GM18951 (cell line): ENCODE results near the gene MGLL.

Experiments
- POLR2A ChIP-seq: IDR thresholded peaks from 4 replicates; pipeline ENCODE4 v1.6.1; 2011; ENCODE audit warnings: mild to moderate bottlenecking; ENCODE audit not compliant: insufficient read length, insufficient read depth; ENCODE audit errors: extremely low read depth
- in situ Hi-C: fragments of 300-500 bp; cut with MboI; formaldehyde crosslinking; loops from one replicate; pipeline ENCODE4 v1.12.0; 2022; ENCODE audit warnings: low sequenced_read_pairs, mixed read lengths, inconsistent platforms; ENCODE audit not compliant: unreplicated experiment

MGLL gene

DNA sequence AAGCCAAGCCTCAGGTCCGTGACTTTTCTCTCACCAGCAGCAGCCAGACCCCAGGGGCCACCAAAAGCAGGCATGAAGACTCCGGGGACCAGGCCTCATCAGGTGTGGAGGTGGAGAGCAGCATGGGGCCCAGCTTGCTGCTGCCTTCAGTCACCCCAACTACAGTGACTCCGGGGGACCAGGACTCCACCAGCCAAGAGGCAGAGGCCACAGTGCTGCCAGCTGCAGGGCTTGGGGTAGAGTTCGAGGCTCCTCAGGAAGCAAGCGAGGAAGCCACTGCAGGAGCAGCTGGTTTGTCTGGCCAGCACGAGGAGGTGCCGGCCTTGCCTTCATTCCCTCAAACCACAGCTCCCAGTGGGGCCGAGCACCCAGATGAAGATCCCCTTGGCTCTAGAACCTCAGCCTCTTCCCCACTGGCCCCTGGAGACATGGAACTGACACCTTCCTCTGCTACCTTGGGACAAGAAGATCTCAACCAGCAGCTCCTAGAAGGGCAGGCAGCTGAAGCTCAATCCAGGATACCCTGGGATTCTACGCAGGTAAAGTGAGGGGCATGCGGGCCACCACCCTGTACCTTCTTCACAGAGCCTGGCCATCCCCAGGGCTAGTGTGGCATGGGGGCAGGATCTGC lies 161.6 kb downstream of the MGLL start:
- in situ Hi-C loops = no loop called here
- TF ChIP-seq POLR2A = no peak

DNA sequence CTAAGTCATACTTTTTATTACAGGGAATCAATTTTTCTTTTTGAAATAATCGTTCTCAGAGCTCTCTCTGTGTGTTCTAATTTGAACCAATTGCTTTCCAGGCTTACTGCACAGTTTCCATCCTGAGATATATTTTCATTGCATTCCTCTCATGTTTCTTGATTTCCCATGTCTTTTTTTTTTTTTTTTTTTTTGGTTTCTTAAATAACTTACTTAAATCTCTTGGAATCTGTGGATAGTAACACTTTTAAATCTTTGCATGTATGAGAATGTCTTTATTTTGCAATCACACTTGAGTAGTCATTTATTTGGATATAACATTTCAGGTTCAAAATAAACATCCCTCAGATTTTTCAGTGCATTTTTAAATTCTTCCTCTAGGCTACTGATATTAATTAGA lies 164.1 kb downstream of the MGLL start:
- no peak for TF ChIP-seq POLR2A
- in situ Hi-C loops = loop anchor here (10.0 kb wide), 1 partner anchor 307 kb away; no protein-coding TSS in a partner anchor

DNA sequence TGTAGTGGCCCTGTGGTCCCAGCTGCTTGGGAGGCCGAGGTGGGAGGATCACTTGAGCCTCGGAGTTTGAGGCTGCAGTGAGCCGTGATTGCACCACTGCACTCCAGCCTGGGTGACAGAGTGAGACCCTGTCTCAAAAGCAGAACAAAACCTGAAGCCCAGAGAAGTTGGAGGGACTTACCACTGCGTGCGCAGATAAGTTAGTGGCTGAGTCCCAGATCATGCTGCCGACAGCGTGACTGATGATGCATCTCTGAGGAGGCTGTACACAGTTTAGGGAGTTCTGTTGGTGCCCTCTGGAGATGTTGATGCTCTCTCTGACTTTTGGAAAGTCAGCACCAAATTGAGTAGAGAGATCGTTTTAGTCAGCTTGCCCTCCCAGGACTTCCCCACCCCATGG lies 165.4 kb downstream of the MGLL start:
- in situ Hi-C loops = loop anchor here (10.0 kb wide), 1 partner anchor 308 kb away; no protein-coding TSS in a partner anchor
- no peak for TF ChIP-seq POLR2A

DNA sequence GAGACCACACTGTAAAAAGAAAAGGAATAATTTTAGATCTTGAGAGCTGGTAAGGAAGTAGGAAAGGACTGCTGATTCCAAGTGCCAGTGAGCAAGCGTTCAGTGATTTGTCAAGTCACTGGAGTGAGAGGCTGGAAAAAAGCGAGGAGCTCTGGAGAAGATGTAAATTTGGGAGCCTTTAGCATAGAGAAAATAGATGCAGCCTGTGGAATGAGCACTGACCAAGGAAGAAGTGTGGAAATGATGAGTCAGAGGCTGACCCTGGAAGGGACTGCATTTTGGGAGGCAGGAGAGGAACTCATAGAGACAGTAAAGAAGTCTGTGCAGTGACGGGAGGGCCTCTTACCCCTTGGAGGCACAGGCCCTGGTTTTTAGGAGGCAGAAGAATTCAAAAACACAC lies 166.7 kb downstream of the MGLL start:
- in situ Hi-C loops = loop anchor here (10.0 kb wide), 1 partner anchor 309 kb away; no protein-coding TSS in a partner anchor
- TF ChIP-seq POLR2A = no peak

DNA sequence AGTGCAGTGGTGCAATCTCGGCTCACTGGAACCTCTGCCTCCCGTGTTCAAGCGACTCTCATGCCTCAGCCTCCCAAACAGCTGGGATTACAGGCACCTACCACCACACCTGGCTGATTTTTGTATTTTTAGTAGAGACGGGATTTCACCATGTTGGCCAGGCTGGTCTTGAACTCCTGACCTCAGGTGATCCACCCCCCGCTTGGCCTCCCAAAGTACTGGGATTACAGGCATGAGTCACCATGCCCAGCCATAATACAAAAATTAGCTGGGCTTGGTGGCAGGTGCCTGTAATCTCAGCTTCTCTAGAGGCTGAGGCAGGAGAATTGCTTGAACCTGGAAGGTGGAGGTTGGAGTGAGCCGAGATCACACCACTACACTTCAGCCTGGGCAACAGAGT lies 167.3 kb downstream of the MGLL start:
- in situ Hi-C loops = loop anchor here (10.0 kb wide), 1 partner anchor 310 kb away; no protein-coding TSS in a partner anchor

DNA sequence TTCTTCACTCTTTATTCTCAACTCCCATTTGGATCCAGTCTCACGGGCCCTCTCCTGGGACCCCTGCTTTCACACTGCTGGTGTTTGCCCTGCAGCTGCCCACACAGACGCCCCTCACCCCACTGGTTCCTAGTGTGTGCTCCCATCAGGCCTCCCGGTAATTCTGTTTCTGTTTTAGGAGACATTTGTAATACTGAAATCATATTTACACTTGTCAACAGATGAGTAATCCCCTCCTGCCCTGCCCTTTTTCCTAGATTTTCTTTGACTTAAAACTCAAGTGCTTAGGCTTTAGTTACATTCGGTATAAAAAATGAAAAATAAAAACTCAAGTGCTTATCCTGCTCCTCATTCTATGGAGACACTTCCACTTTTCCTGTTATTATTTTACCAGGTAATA lies 167.9 kb downstream of the MGLL start:
- no peak for TF ChIP-seq POLR2A
- in situ Hi-C loops = loop anchor here (10.0 kb wide), 1 partner anchor 310 kb away; no protein-coding TSS in a partner anchor

DNA sequence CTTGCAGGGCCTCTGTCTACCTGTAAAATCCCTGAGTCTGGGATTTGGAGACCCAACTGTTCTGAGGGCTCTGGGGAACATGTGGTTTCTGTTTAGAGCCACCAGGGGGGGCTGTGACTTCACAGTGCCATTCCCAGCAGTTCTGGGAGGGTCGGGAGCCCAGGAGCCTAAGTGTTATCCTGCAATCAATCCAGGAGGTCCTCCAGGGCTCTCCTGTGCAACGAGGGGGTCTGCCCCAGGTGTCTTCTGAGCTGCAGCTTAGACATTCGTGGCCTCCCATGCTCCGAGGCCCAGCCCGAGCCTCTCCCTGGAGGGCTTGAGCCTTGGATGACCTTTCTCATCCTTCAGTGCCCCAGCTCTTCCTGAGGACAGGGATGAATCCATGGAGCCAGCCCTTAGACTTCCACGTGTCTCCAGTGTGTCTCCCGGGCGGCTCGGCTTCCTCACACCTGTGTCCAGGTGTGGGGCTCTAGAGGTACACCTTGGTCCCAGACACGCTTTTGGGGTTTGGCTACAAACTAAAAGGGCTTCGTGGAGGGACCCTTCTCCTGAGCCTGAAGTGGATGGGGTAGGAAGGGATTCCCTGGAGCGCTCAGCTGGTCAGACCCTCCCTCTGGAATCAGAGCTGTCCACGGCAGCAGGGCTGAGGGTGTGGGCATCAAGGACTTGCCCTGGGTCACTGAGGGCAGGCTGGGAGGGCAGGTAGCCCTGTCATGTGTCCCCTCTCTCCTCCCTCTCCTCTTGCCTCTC lies 169.9 kb downstream of the MGLL start:
- in situ Hi-C loops = loop anchor here (10.0 kb wide), 1 partner anchor 312 kb away; no protein-coding TSS in a partner anchor
- no peak for TF ChIP-seq POLR2A

DNA sequence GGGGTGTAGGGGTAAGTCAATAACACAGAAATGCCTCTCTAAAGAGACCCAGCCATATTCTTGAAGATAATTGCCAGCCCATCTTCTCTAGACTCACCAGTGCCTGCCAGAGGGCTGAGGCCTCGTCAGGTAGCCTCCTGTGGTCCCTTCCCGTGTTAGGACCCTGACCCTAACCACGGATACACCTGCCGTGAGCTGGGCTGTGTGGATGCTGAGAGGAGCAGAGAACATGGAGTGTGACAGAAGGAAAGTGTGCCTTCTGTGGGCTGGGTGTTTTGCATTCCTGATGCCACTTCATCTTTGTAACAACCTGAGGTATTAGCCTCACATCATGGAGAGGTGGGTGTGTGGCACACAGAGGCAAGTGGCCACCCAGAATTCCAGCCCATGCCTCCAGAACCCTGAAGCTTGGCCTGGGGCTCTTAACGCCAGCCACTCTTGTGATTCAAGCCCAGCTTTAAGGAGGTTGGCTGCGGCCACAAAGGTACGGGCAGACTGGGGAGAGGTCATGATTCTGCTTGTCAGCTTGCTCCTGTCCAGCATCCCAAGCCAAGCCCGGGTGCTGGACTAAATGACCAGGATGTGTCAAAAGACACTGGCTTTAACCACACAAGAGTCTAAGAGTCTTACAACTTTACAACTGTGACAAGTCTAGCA lies 170.7 kb downstream of the MGLL start:
- TF ChIP-seq POLR2A = no peak

DNA sequence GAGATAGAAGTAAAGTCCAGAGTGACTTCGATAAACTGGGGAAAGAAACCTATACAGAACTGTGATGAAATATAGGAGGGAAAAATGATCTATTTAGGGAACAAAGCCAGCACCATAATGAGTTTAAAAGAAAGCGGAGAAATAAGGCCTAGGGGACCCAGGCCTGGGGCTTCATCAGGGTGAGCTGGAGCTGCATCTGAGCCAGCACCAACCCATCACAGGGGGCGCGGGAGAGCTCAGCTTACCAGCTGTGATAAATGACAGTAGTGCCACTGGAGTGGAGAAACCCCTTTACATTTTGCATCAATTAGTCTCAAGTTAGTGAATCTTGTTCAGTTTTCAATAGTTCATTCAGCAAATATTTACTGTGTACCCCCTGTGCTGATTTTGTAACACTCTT lies 172.1 kb downstream of the MGLL start:
- no peak for TF ChIP-seq POLR2A
- in situ Hi-C loops = loop anchor here (10.0 kb wide), 1 partner anchor 315 kb away; no protein-coding TSS in a partner anchor

More for the DNA sequence above, 170.7 kb downstream of the MGLL start:
- in situ Hi-C loops = loop anchor here (10.0 kb wide), 1 partner anchor 313 kb away; no protein-coding TSS in a partner anchor

DNA sequence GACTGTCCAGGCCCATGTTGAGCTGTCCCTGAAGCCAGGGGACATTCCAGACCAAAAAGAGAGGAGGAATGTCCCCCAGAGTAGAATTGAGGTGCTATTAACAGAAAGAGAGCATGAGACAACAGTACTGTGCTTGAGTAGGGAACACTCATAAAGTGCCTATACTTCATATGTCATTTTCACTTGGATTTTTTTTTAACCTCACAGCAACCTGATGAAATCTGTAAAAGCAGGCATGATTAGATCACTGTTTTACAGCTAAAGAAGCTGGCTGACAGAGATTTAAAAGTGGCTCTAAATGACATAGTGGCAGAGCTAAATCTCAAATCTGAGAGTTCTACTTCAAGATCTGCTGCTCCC lies 174.5 kb downstream of the MGLL start:
- TF ChIP-seq POLR2A = no peak
- in situ Hi-C loops = no loop called here

DNA sequence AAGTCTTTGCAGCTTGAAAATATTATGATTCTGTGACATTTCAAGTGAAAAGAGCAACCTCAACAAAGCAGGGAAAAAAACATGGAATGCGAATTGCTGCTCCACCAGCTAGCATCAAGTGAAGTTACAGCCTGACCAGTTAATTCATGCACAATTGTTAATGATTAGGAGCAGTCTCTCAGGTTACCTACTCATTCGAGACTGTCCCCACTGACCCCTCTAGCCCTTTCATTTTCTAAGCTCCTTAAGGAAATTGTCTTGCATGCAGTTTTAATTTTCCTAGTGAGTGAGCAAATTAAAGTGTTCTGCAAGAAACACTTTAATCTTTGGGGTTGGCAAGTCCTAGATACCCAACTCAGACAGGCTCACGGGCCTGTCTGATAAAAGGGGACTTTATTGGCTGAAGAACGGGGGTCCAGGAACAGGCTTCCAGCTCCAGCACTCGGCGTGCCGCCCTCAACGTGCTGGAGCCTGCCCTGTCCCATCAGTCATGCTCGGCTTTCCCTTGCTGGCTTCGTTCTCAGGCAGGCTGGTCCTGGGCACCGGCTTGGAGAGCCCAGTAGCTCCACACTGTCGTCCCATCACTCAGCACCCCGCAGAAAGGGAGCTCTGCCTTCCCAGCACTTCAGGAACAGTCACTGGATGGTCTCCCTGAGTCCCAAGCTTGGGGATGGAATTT lies 175.0 kb downstream of the MGLL start:
- TF ChIP-seq POLR2A = no peak
- in situ Hi-C loops = no loop called here

DNA sequence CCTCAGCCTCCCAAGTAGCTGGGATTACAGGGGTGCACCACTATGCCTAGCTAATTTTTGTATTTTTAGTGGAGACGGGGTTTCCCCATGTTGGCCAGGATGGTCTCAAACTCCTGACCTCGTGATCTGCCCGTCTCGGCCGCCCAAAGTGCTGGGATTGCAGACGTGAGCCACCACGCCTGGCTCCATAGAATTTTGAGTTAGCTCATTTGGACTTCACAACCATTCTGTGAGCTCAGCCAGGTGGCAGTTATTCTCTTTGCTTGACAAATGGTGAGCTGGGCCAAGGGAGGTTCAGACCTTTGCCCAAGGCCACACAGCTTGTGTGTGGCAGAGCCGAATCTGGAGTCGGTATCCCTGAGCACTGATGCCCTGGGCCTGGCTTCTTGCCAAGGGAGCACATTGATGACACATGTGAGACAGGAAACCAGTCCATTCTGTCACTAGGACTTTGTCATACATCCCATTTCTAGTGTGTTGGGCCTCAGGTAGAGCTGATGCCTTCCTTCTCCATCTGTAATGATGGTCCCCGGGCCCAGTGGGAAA lies 175.7 kb downstream of the MGLL start:
- in situ Hi-C loops = no loop called here
- no peak for TF ChIP-seq POLR2A
